Upper lobe of left lung (tissue), 6 donors: Measurements from ENCODE around the gene SMCHD1. TPM values are rescaled to one million over a fixed set of nuclear protein-coding genes. Genes with fewer than 3 reads are reported as not detected.

ENCODE experiments used
- ATAC-seq, 2 donors: fragments of 200-7000 bp; cut with Tn5 transposase; one replicate each; pipeline ENCODE4 v1.9.1; 2022; ENCODE audit warnings: mild to moderate bottlenecking in 2 of 2, moderate library complexity in 2 of 2; ENCODE audit not compliant: low FRiP score in 2 of 2
- DNase-seq, 2 donors: peaks; one replicate each; pipeline ENCODE4 v3.0.0-alpha.2; 2019 to 2020
- H3K27ac ChIP-seq, 4 donors: fragments of 200-600 bp; sonication (generic); one replicate each; pipeline ENCODE4 v1.5.1; 2016 to 2019
- H3K27me3 ChIP-seq, 4 donors: fragments of 200-600 bp; sonication (generic); one replicate each; pipeline ENCODE4 v1.5.1; 2017 to 2019
- H3K36me3 ChIP-seq, 4 donors: fragments of 200-600 bp; sonication (generic); one replicate each; pipeline ENCODE4 v1.5.1; 2016 to 2019
- H3K4me1 ChIP-seq, 4 donors: fragments of 200-600 bp; sonication (generic); one replicate each; pipeline ENCODE4 v1.5.1; 2018 to 2019
- H3K4me3 ChIP-seq, 4 donors: fragments of 200-600 bp; sonication (generic); one replicate each; pipeline ENCODE4 v1.5.1; 2017 to 2019; ENCODE audit warnings: mild to moderate bottlenecking in 2 of 4, moderate library complexity in 1 of 4
- H3K9me3 ChIP-seq, 4 donors: fragments of 200-600 bp; sonication (generic); one replicate each; pipeline ENCODE4 v1.5.1; 2018 to 2019
- EP300 ChIP-seq, 4 donors: sonication (generic); formaldehyde crosslinking; IDR thresholded peaks; one replicate each; pipeline ENCODE4 v1.5.1; 2017; ENCODE audit warnings: antibody characterized with exemption in 4 of 4, control low read depth in 2 of 4
- POLR2A ChIP-seq, 4 donors: fragments of 450-650 bp; IDR thresholded peaks; one replicate each; pipeline ENCODE4 v1.5.1; 2016 to 2017; ENCODE audit warnings: antibody characterized with exemption in 4 of 4, mild to moderate bottlenecking in 2 of 4
- POLR2AphosphoS5 ChIP-seq, 2 donors: sonication (generic); formaldehyde crosslinking; IDR thresholded peaks; one replicate each; pipeline ENCODE4 v1.5.1; 2017; ENCODE audit warnings: antibody characterized with exemption in 2 of 2
- WGBS, 2 donors: methylation state at CpG; one replicate each; pipeline ENCODE4 v1.1.5; 2017 to 2018; 5-methylcytosine and 5-hydroxymethylcytosine counted together
- total RNA-seq, 6 donors: library from RNA; depleted of rRNA in 4 of 6; stranded (reverse); fragments of >200 nt in 4 of 6; gene quantifications; one replicate each; pipeline versions ENCODE4 v1.1.0 to v1.2.1, GENCODE V29; 2016 to 2021
- TF ChIP-seq, protein P1 (sequence below), 6 experiments: fragments of 450-650 bp in 4 of 6; fragments of 200-600 bp in 2 of 6; sonication (generic) in 2 of 6; IDR thresholded peaks; one replicate each; pipeline ENCODE4 v1.5.1; 2016 to 2019; ENCODE audit warnings: antibody characterized with exemption in 6 of 6
- donor health status: DM: no; HTN: no; CAD: no; lungs with moderate emphysema.
- donor health status: DM: no; HTN: yes; CAD: no; lungs with severe emphysema.

Gene SMCHD1
- total RNA-seq, 6 donors from 2014 or later: 39.2 to 157 (median 58.9) TPM

DNA sequence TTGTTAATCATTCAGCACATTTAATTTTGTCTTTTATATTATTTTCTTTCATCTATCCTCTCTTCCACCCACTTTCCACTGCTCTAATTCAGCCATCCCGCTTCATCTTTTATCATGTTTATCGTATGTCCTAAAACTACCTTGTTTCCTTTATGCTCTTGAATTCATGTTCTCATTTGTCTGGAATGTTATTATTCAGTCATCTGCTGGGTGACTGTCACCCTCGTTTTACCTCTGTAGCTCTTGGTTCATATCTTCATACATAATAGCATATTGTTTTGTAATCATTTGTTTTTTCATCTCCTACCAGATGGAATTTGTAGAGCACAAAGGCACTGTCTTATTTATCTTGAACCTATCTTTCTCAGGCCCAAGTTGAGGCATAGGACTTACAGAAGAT lies 37.0 kb downstream of the SMCHD1 start:
- H3K27ac ChIP-seq: no peak overlapping the region

DNA sequence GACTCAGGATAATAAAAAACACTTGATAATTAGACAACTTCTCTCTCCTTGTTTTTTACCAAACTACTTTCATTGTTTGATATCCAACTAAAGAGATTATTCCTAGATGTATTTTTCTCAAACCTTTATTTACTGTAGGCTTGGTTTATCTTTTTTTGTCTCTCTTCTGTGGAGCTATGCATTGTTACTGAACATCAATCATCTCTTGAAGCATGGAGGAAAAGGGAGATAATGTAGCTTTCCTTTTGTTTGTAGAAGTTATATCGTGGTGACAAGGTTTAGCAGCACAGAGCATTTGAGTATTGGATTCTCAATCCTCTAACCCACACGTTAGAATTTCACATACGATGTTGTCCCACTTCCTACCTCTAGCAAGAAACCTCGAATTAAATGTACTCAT lies 41.7 kb downstream of the SMCHD1 start:
- TF ChIP-seq, protein P1, sequence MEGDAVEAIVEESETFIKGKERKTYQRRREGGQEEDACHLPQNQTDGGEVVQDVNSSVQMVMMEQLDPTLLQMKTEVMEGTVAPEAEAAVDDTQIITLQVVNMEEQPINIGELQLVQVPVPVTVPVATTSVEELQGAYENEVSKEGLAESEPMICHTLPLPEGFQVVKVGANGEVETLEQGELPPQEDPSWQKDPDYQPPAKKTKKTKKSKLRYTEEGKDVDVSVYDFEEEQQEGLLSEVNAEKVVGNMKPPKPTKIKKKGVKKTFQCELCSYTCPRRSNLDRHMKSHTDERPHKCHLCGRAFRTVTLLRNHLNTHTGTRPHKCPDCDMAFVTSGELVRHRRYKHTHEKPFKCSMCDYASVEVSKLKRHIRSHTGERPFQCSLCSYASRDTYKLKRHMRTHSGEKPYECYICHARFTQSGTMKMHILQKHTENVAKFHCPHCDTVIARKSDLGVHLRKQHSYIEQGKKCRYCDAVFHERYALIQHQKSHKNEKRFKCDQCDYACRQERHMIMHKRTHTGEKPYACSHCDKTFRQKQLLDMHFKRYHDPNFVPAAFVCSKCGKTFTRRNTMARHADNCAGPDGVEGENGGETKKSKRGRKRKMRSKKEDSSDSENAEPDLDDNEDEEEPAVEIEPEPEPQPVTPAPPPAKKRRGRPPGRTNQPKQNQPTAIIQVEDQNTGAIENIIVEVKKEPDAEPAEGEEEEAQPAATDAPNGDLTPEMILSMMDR (IDR thresholded peaks at IDR 0.05): no peak
- no peak for TF ChIP-seq POLR2A (IDR thresholded peaks at IDR 0.05)
- TF ChIP-seq POLR2AphosphoS5 (IDR thresholded peaks at IDR 0.05): no peak
- TF ChIP-seq EP300 (IDR thresholded peaks at IDR 0.05): no peak
- Histone ChIP-seq H3K27me3 (no peaks in the 10 kb centered on the region), H3K4me1 (no peaks in the 10 kb centered on the region), H3K4me3 (no peak overlapping the region), H3K9me3 (no peaks in the 10 kb centered on the region), H3K27ac (no peak overlapping the region), H3K36me3 (peaks cover 20 to 93% (median 34%) of the 10 kb centered on the region in 4 donors)
- DNase-seq (no peak), ATAC-seq (no peak)
- 71% methylated on average over 4 of the region's 4 CpGs for WGBS, 2 donors

More for the DNA sequence above, 37.0 kb downstream of the SMCHD1 start:
- no peak for TF ChIP-seq POLR2A (IDR thresholded peaks at IDR 0.05)
- TF ChIP-seq, protein P1 (IDR thresholded peaks at IDR 0.05): no peak
- TF ChIP-seq POLR2AphosphoS5 (IDR thresholded peaks at IDR 0.05): no peak
- no peak for TF ChIP-seq EP300 (IDR thresholded peaks at IDR 0.05)
- no peaks in the 10 kb centered on the region for H3K4me1 ChIP-seq
- H3K4me3 ChIP-seq: no peak overlapping the region
- ATAC-seq: no peak
- no peaks in the 10 kb centered on the region for H3K9me3 ChIP-seq
- H3K36me3 ChIP-seq: peaks cover 6 to 86% (median 34%) of the 10 kb centered on the region in 4 donors
- 79 to 80% methylated on average over 3 of the region's 3 CpGs for WGBS, 2 donors
- no peaks in the 10 kb centered on the region for H3K27me3 ChIP-seq
- no peak for DNase-seq

DNA sequence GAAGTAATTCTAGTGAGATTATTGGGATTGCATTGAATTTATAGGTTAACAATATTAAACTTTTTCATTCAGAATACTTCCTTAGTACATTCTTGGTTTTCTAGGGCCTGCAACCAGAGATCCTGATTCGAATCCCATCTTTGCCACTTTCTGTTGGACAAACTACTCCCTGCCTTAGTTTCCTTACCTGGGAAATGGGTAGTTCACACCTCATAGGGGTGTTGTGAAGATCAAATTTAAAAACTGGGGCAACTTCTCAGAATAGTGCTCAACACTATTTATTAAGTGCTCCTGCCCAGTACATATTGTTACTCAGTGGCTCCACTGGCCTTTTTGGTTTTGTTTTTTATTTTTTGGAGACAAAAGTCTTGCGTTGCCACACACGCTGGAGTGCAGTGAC lies 43.5 kb downstream of the SMCHD1 start:
- 61 to 65% methylated on average over 3 of the region's 3 CpGs for WGBS, 2 donors
- H3K27me3 ChIP-seq: no peaks in the 10 kb centered on the region
- H3K4me3 ChIP-seq: no peak overlapping the region
- DNase-seq (no peak), ATAC-seq (no peak)
- peaks cover 20 to 99% (median 32%) of the 10 kb centered on the region in 4 donors for H3K36me3 ChIP-seq
- no peaks in the 10 kb centered on the region for H3K9me3 ChIP-seq
- H3K27ac ChIP-seq: no peak overlapping the region
- TF ChIP-seq, protein P1 (IDR thresholded peaks at IDR 0.05): no peak
- no peaks in the 10 kb centered on the region for H3K4me1 ChIP-seq

DNA sequence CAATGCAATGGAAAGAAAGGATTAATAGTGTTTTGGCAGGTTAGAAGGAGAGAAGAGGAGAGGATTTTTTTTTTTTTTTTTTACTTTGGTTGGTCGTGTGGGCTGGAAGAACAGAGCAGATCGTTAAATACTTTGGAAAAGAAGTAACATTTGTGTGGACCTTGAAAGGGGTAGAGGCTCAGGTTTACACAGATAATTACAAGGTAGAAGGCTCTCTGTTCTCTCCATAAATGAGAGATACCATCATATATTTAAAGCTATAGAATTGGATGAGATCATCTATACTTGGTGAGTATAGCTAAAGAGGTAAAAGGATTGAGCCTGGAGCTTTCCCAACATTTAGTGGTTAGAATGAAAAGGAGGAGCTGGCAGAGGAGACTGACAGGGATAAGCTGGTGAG lies 49.0 kb downstream of the SMCHD1 start:
- Histone ChIP-seq H3K4me1 (no peaks in the 10 kb centered on the region), H3K4me3 (no peak overlapping the region), H3K27me3 (no peaks in the 10 kb centered on the region), H3K27ac (no peak overlapping the region), H3K9me3 (no peaks in the 10 kb centered on the region), H3K36me3 (peaks cover 9 to 94% (median 35%) of the 10 kb centered on the region in 4 donors)
- WGBS, 2 donors: 93 to 96% methylated on average over 2 of the region's 2 CpGs
- no peak for DNase-seq
- no peak for ATAC-seq
- TF ChIP-seq POLR2AphosphoS5 (IDR thresholded peaks at IDR 0.05) (no peak), EP300 (IDR thresholded peaks at IDR 0.05) (no peak), POLR2A (IDR thresholded peaks at IDR 0.05) (no peak)
- TF ChIP-seq, protein P1 (IDR thresholded peaks at IDR 0.05): no peak

DNA sequence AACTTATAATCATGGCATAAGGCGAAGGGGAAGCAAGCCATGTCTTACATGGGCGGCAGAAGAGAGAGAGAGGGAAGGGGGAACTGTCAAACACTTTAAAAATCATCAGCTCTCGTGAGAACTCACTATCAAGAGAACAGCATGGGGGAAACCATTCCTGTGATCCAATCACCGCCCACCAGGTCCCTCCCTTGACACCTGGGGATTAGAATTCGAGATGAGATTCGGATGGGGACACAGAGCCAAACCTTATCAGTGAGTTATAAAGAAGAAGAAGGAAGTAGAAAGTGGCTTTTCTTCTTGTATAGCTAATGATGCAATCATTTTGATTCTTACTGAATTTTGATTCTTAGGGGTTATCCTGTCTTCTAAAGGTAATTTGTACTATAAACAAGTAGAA lies 51.4 kb downstream of the SMCHD1 start:
- Histone ChIP-seq H3K36me3 (peaks cover 12 to 92% (median 36%) of the 10 kb centered on the region in 4 donors), H3K9me3 (no peaks in the 10 kb centered on the region), H3K27me3 (no peaks in the 10 kb centered on the region), H3K4me1 (no peaks in the 10 kb centered on the region), H3K27ac (no peak overlapping the region), H3K4me3 (no peak overlapping the region)
- ATAC-seq (no peak), DNase-seq (no peak)
- 83 to 90% methylated on average over 6 of the region's 6 CpGs for WGBS, 2 donors
- TF ChIP-seq EP300 (IDR thresholded peaks at IDR 0.05) (no peak), POLR2AphosphoS5 (IDR thresholded peaks at IDR 0.05) (no peak), POLR2A (IDR thresholded peaks at IDR 0.05) (no peak)
- TF ChIP-seq, protein P1 (IDR thresholded peaks at IDR 0.05): no peak
